DMS 273 (cell line): ENCODE measurements around the gene VIT.
A peak's percentile ranks its signal among the peaks of the same experiment; 100 is the strongest.

ENCODE experiments used
- DNase-seq: peaks from one replicate; lab custom pipeline; 2025; ENCODE audit not compliant: unreplicated experiment; lab: John Stamatoyannopoulos, UW

VIT gene

GRCh38 chr2:36696533-36696932 is at the start of gene VIT:
Gene VIT, plus strand, starts transcription at chr2:36696707. Its CDS starts 19,664 bp downstream, at chr2:36716371.
- no peak for DNase-seq

- peak; percentile 15 for DNase-seq
Observed at GRCh38 chr2:36650031-36650829, 46.3 kb upstream of the VIT start.

- no peak for DNase-seq
Observed at GRCh38 chr2:36653155-36653554, 43.4 kb upstream of the VIT start.

- DNase-seq: no peak
Observed at GRCh38 chr2:36653967-36654694, 42.4 kb upstream of the VIT start.

GRCh38 chr2:36655453-36655852 is 41.1 kb upstream of the VIT start:
- no peak for DNase-seq

GRCh38 chr2:36657703-36658102 is 38.8 kb upstream of the VIT start:
- no peak for DNase-seq

- no peak for DNase-seq
Observed at GRCh38 chr2:36658277-36658748, 38.2 kb upstream of the VIT start.

- no peak for DNase-seq
Observed at GRCh38 chr2:36659218-36659617, 37.3 kb upstream of the VIT start.

- DNase-seq: no peak
Observed at GRCh38 chr2:36659872-36660312, 36.6 kb upstream of the VIT start.

GRCh38 chr2:36662638-36663037 is 33.9 kb upstream of the VIT start:
- no peak for DNase-seq

GRCh38 chr2:36663295-36663694 is 33.2 kb upstream of the VIT start:
- no peak for DNase-seq

GRCh38 chr2:36663851-36664695 is 32.4 kb upstream of the VIT start:
- DNase-seq: peak; percentile 81

- peak; percentile 2 for DNase-seq
Observed at GRCh38 chr2:36664696-36665076, 31.8 kb upstream of the VIT start.

- no peak for DNase-seq
Observed at GRCh38 chr2:36667931-36668330, 28.6 kb upstream of the VIT start.

- DNase-seq: no peak
Observed at GRCh38 chr2:36670881-36671595, 25.5 kb upstream of the VIT start.

GRCh38 chr2:36671731-36672130 is 24.8 kb upstream of the VIT start:
- DNase-seq: no peak

GRCh38 chr2:36672199-36672598 is 24.3 kb upstream of the VIT start:
- peak; percentile 55 for DNase-seq

- no peak for DNase-seq
Observed at GRCh38 chr2:36675579-36676282, 20.8 kb upstream of the VIT start.

- no peak for DNase-seq
Observed at GRCh38 chr2:36676364-36676763, 20.1 kb upstream of the VIT start.

GRCh38 chr2:36677386-36677785 is 19.1 kb upstream of the VIT start:
- no peak for DNase-seq
